NCI-H510A treated with DMSO at 0.1 percent for 48 hours (cell line): ENCODE measurements around the gene NQO1.
"Not testable (repeated sequence)": the region's sequence is repeated elsewhere in the genome, so short reads cannot be mapped to it uniquely, and the experiment has no call there.

Experiments
- DNase-seq: peaks from one replicate; lab custom pipeline; 2025; lab: John Stamatoyannopoulos, UW

The NQO1 gene

GRCh38 chr16:69741951-69742904 is 15.9 kb upstream of the NQO1 start:
- no peak for DNase-seq

- DNase-seq = no peak
These were observed 15.2 kb upstream of the NQO1 start for GRCh38 chr16:69741519-69741918.

GRCh38 chr16:69732101-69732500 is 5.7 kb upstream of the NQO1 start:
- no peak for DNase-seq

GRCh38 chr16:69731280-69731679 is 4.9 kb upstream of the NQO1 start:
- DNase-seq = not testable (repeated sequence)

DNA sequence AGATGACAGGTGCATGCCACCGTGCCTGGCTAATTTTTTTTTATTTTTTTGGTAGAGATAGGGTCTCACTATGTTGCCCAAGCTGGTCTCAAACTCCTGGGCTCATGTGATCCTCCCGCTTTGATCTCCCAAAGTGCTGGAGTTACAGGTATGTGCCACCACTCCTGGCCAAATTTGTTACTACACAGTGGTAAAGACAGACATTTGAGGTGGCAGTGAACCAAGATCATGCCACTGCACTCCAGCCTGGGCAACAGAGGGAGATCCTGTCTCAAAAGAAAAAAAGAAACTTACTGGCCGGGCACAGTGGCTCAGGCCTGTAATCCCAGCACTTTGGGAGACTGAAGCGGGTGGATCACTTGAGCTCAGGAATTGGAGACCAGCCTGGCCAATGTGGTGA is 2.7 kb upstream of the NQO1 start:
- DNase-seq = not testable (repeated sequence)

DNA sequence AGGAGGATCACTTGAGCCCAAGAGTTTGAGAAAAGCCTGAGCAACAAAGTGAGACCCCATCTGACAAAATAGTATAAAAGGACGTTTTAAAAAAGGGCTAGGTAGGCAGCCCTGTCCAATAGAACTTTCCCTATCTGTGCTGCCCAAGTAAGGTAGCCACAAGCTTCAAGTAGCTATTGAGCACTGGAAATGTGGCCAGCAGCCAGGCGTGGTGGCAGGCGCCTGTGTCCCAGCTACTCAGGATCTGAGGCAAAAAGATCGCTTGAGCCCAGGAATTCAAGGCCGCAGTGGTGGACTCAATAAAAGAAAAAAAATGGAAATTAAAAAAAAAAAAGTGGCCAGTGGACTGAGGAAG is 1.5 kb upstream of the NQO1 start:
- DNase-seq = peak; percentile 42

DNA sequence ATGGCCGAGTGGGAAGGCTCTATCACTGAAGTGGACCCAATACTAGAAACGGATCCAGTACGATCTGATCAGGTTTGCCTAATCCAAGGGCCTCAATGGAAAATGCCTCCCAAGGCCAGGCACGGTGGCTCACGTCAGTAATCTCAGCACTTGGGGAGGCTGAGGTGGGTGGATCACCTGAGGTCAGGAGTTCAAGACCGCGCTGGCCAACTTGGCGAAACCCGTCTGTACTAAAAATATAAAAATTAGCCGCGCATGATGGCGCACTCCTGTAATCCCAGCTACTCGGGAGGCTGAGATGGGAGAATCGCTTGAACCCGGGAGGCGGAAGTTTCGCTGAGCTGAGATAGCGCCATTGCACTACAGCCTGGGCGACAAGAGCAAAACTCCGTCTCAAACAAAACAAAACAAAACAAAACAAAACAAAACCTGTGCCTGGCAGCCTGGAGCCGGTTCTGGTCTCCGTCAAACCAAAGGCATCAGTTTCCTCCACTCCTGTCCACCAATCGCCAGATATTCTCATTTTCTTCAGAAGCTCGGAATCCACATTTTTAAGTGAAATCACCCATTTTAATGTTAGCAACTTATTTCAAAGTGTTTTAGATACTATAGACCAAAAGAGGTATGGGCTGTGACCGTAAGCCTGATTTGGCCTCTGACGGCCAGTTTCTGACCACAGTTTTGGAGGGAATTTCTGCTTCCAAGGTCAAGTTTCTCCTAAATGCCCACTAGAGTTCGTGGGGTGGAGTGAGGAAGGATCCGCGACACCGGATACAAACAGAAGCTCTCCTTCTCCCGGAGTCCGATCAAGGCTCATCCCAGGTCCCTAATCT is 664 bp downstream of the NQO1 start:
- no peak for DNase-seq

- no peak for DNase-seq
These were observed 1.3 kb downstream of the NQO1 start for GRCh38 chr16:69724981-69725479.

DNA sequence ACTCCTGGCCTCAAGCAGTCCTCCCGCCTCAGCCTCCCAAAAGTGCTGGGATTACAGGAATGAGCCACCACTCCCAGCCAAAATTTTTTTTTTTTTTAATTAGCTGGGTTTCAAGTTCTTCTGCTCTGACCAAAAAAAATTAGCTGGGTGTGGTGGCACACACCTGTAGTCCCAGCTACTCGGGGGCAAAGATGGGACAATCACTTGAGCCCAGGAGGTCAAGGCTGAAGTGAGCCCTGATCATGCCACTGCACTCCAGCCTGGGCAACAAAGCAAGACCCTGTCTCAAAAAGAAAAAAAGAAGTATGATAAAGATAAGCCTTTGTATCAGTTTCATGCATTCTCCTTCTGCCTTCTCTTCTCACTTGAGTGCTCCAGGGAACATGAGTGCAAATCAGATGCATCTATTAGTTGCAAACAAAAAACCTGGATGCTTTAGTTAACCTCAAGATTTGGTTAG is 1.9 kb downstream of the NQO1 start:
- DNase-seq = no peak

- no peak for DNase-seq
These were observed 4.9 kb downstream of the NQO1 start for GRCh38 chr16:69721441-69721957.

DNA sequence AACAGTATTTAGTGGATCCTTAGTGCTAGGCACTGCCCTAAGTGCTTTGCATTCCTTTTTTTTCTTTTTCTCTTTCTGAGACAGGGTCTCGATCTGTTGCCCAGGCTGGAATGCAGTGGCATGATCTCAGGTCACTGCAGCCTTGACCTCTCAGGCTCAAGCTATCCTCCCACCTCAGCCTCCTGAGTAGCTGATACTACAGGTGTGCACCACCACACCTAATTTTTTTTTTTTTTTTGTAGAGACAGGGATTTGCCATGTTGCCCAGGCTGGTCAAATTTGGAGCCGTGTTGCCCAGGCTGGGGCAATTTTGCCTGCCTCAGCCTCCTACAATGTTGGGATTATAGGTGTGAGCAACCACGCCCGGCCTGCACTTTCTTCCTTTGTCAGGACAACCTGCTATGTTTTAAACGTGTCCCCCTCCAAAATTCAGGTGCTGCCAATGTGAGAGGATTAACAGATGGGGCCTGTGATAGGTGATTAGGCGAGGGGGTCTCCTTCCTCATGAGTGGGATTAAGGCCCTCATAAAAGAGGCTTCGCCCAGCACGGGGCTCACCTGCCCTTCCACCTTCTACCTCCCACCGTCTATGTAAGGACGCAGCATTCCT is 5.4 kb downstream of the NQO1 start:
- no peak for DNase-seq

DNA sequence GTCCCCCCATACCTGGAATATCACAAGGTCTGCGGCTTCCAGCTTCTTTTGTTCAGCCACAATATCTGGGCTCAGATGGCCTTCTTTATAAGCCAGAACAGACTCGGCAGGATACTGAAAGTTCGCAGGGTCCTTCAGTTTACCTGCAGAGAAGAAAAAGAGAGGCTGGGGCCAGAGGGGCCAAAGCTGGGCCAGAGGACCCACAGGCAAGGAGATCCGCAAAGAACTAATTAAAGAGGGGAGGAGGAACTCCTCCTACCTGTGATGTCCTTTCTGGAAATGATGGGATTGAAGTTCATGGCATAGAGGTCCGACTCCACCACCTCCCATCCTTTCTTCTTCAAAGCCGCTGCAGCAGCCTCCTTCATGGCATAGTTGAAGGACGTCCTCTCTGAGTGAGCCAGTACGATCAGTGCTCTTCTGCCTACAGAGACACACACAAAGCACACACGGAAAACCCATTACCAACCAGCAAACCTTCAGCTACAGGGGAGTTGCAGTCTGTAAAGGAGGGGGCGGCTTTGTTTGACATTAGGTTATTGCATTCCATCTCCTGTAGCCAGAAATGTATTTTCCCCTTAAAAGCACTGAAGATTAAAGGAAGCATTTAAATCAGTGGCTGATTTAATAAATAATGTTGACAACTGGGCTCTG is 8.1 kb downstream of the NQO1 start:
- no peak for DNase-seq

DNA sequence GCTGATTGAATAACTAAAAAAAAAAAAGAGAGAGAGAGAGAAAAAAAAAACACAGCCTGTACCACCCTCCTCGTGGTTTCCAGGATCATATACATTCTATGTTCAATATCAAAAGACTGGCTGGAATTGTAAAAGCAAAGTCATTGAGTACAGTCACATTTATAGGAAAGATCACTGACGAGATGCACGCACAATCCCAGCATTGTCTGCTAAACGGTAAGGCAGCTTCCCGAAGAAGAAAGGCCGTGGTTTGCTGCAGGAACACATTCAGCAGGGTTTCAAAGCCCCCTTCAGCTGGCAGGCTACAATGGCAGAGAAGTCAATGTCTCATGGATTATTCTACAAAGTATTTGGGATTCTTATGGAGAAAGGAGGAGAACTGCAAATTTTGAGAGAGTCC is 9.3 kb downstream of the NQO1 start:
- DNase-seq = no peak

- DNase-seq = no peak
These were observed 13.3 kb downstream of the NQO1 start for GRCh38 chr16:69712914-69713581.

GRCh38 chr16:69712277-69712676 is 14.1 kb downstream of the NQO1 start:
- no peak for DNase-seq

DNA sequence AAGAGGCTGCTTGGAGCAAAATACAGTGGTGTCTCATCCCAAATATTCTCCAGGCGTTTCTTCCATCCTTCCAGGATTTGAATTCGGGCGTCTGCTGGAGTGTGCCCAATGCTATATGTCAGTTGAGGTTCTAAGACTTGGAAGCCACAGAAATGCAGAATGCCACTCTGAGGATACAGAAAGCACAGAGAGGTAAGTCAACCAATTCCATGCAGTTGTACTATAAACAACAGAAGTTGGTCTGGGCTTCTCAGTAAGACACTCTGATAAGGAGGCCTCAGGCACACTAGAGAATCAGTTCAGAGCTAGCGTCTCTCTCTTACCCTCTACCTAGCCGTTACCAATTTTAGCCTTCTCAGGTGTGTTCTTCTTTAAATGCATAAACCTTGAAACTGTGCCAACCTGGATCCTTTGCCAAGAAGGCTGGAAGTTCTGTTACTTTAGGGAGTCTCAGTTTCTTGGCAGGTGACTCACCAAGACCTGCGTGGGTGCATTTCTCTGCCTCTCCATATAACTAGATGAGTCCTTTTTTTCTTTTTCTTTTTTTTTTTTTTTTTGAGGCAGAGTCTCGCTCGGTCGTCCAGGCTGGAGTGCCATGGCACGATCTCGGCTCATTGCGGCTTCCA is 15.1 kb downstream of the NQO1 start:
- DNase-seq = no peak

DNA sequence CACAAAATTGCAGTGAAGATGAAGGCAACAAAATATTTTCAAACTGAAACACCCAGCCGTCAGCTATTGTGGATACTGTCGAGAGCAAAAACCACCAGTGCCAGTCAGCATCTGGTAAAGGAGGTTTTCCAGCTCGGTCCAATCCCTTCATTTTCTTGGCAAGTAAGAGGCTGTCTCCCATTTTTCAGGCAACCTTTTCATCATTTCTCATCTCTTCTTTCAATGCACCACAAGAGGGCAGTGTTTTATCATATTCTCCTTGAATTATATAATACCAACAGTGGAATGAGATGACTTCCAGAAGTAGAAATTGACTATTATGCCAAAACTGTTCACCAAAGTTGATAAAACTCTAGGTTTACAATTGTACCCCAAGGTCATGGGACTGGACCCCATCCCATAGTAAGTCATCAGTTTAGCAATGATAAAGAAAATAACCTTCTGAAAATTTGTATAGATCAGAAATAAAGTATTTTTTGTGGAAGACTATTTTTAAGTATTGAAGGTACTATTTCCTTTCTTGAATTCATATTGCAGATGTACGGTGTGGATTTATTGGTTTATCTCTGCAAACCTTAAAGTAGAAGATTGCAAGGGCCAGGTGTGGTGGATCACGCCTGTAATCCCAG is 16.8 kb downstream of the NQO1 start:
- DNase-seq = peak; percentile 61

- no peak for DNase-seq
These were observed 18.3 kb downstream of the NQO1 start for GRCh38 chr16:69707920-69708683.

GRCh38 chr16:69706975-69707340 is 19.4 kb downstream of the NQO1 start:
- no peak for DNase-seq
